RWPE1 (cell line): ENCODE measurements around the gene AXIN2.

Source experiments
- CTCF ChIA-PET: fragments of 350-600 bp; sonication (Branson Sonifier 250); formaldehyde crosslinking; extraction: SDS; loops from one replicate; lab custom pipeline; 2021; lab: Yijun Ruan, JAX
- POLR2A ChIA-PET: fragments of 400-600 bp; formaldehyde crosslinking; extraction: SDS; loops from one replicate; lab custom pipeline; 2020; ENCODE audit warnings: antibody characterized with exemption; ENCODE audit not compliant: low non-redundant PET; lab: Yijun Ruan, JAX
- DNase-seq: peaks from one replicate; pipeline ENCODE4 v3.0.0; 2012; ENCODE audit warnings: low spot score
- H3K27ac ChIP-seq: fragments of 450-650 bp; 2 replicates; pipeline ENCODE4 v1.5.1; 2017
- TF ChIP-seq, protein P1 (sequence below): fragments of 450-650 bp; conservative IDR thresholded peaks from 2 replicates; pipeline ENCODE4 v1.5.1; 2017; ENCODE audit warnings: low read depth, mild to moderate bottlenecking

Gene AXIN2

GRCh38 chr17:65584604-65585521 lies 23.4 kb upstream of the AXIN2 start:
- CTCF ChIA-PET, result interaction anchor here (0.5 kb wide), 1 partner anchor 10 kb away, joined by 3 read pairs; no protein-coding TSS in a partner anchor
- TF ChIP-seq, protein P1, sequence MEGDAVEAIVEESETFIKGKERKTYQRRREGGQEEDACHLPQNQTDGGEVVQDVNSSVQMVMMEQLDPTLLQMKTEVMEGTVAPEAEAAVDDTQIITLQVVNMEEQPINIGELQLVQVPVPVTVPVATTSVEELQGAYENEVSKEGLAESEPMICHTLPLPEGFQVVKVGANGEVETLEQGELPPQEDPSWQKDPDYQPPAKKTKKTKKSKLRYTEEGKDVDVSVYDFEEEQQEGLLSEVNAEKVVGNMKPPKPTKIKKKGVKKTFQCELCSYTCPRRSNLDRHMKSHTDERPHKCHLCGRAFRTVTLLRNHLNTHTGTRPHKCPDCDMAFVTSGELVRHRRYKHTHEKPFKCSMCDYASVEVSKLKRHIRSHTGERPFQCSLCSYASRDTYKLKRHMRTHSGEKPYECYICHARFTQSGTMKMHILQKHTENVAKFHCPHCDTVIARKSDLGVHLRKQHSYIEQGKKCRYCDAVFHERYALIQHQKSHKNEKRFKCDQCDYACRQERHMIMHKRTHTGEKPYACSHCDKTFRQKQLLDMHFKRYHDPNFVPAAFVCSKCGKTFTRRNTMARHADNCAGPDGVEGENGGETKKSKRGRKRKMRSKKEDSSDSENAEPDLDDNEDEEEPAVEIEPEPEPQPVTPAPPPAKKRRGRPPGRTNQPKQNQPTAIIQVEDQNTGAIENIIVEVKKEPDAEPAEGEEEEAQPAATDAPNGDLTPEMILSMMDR, result no peak
- no peak overlapping the region for H3K27ac ChIP-seq
- POLR2A ChIA-PET, result no interaction called here
- no peak for DNase-seq

GRCh38 chr17:65583921-65584603 lies 22.6 kb upstream of the AXIN2 start:
- H3K27ac ChIP-seq, result no peak overlapping the region
- POLR2A ChIA-PET, result no interaction called here
- no peak for DNase-seq
- TF ChIP-seq, protein P1, result no peak
- CTCF ChIA-PET, result interaction anchor here (0.5 kb wide), 1 partner anchor 10 kb away, joined by 3 read pairs; no protein-coding TSS in a partner anchor

- TF ChIP-seq, protein P1, result no peak
- DNase-seq, result no peak
- ChIA-PET POLR2A (no interaction called here), CTCF (no interaction called here)
- H3K27ac ChIP-seq, result no peak overlapping the region
These were observed 15.5 kb upstream of the AXIN2 start for GRCh38 chr17:65576939-65577338.

DNA sequence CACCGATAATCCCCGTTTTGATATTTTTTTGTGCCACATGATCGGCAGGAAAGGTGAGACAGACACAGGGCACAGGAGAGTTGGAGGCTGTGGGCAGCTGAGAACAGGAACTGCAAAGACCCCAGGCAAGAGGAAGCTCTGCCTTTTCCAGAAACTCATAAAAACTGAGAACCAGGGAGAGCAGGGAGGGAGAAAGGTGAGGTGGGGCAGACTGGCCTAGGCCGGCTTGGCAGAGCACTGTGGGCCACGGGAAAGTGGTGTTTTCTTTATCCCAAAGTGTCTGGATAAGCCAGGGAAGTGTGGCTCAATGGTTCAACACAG lies 11.8 kb upstream of the AXIN2 start:
- ChIA-PET POLR2A (no interaction called here), CTCF (interaction anchor here (0.7 kb wide), 1 partner anchor 10 kb away, joined by 4 read pairs; no protein-coding TSS in a partner anchor)
- no peak overlapping the region for H3K27ac ChIP-seq

DNA sequence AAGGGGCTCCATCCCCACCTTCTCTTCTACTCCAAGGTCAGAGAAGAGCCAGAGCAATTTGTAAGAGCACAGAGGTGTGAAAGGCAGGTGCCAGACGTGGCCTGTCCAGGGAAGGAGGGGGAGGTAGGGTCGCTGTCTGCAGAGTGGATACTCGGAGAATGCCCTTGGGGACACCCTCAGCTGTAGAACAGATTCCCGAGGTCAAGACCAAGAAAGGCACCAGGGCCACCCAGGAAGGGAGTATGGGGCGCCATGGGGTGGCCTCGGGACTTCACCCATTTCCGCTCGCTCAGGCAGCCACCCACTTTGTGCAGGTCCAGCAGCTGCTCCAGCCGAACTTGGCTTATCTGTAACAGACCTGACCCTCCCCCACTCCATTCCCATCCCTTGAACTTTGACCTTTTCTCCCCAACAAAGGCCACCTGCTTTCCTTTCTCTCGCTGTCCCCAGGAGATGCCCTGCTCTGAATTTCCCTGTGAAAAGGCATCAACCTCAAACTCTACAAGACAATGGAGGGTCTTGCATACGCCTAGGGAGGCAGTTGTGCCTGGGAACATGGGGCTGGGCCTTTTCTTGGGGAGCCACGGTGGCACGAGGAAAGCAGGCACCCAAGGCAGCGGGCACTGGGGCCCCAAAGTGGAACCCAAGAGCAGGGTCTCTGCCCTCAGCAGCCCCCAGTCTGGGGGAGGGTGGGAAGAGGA lies 11.3 kb upstream of the AXIN2 start:
- no peak overlapping the region for H3K27ac ChIP-seq
- ChIA-PET CTCF (interaction anchor here (0.7 kb wide), 1 partner anchor 11 kb away, joined by 4 read pairs; no protein-coding TSS in a partner anchor), POLR2A (no interaction called here)
- TF ChIP-seq, protein P1, result no peak
- no peak for DNase-seq

More for the DNA sequence above, 11.8 kb upstream of the AXIN2 start:
- no peak for DNase-seq
- TF ChIP-seq, protein P1, result no peak

DNA sequence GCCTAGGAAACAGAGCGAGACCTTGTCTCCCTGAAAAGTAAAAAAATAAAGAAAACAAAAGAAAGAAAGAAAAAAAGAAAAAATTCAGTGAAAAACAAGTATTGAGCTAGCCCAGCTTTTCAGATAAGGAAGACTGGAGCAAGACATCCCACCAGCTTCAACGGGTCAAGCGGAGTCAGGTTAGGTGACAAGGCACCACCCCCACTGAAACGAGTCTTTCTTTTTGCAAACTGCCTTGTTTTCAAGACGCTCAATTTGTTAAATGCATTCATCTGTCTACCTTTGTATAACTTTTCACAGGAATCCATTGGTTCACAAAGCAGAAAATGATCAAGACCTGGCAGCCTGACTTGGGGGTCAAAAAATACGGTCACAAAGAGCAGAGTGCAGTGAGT lies 10.7 kb upstream of the AXIN2 start:
- DNase-seq, result no peak
- H3K27ac ChIP-seq, result no peak overlapping the region
- CTCF ChIA-PET, result no interaction called here
- POLR2A ChIA-PET, result no interaction called here
- TF ChIP-seq, protein P1, result no peak
